PC-3 (cell line): ENCODE results near the gene CDK14. TPM values are rescaled to one million over a fixed set of nuclear protein-coding genes. Genes with fewer than 3 reads are reported as not detected.

Source experiments
- ATAC-seq: fragments of 200-7000 bp; cut with Tn5 transposase; 2 replicates; pipeline ENCODE4 v1.9.1; 2020; ENCODE audit warnings: mild to moderate bottlenecking, moderate library complexity
- BruUV-seq: library from RNA; stranded (reverse); fragments of 400-500 nt; replicated peaks from 2 replicates; lab custom pipeline; 2021; lab: Mats Ljungman, UMichigan
- CTCF ChIA-PET: fragments of 300-600 bp; sonication (Branson Sonifier 250); formaldehyde crosslinking; loops from one replicate; lab custom pipeline; 2022; ENCODE audit warnings: antibody characterized with exemption; lab: Charles Lee
- POLR2A ChIA-PET: fragments of 300-600 bp; sonication (Branson Sonifier 250); formaldehyde crosslinking; loops from one replicate; lab custom pipeline; 2022; ENCODE audit warnings: antibody characterized with exemption; ENCODE audit not compliant: unreplicated experiment; lab: Charles Lee
- DNase-seq: peaks from one replicate; pipeline ENCODE4 v3.0.0-alpha.2; 2015
- H2AFZ ChIP-seq: fragments of 300-600 bp; sonication (generic); 2 replicates; pipeline ENCODE4 v1.6.0; 2016; ENCODE audit warnings: antibody characterized with exemption, low read length
- H3F3A ChIP-seq: fragments of 300-600 bp; sonication (generic); one replicate; pipeline ENCODE4 v1.6.0; 2017; ENCODE audit warnings: antibody characterized with exemption, low read length, control low read depth, mild to moderate bottlenecking; ENCODE audit not compliant: unreplicated experiment
- H3K27ac ChIP-seq: fragments of 300-600 bp; sonication (generic); 2 replicates; pipeline ENCODE4 v1.5.1; 2016; ENCODE audit warnings: mild to moderate bottlenecking, low read length
- H3K27me3 ChIP-seq: fragments of 300-600 bp; sonication (generic); 2 replicates; pipeline ENCODE4 v1.6.1; 2016; ENCODE audit warnings: low read length, mixed read lengths
- H3K36me3 ChIP-seq: fragments of 300-600 bp; sonication (generic); 2 replicates; pipeline ENCODE4 v1.6.1; 2016; ENCODE audit warnings: low read depth, mixed run types, low read length, mixed read lengths
- H3K4me1 ChIP-seq: fragments of 300-600 bp; sonication (generic); 2 replicates; pipeline ENCODE4 v1.5.1; 2016; ENCODE audit warnings: low read length; ENCODE audit not compliant: insufficient read depth
- H3K4me2 ChIP-seq: fragments of 300-600 bp; sonication (generic); 2 replicates; pipeline ENCODE4 v1.6.0; 2016; ENCODE audit warnings: low read length
- H3K4me3 ChIP-seq: fragments of 300-600 bp; sonication (generic); 2 replicates; pipeline ENCODE4 v1.5.1; 2016; ENCODE audit warnings: mild to moderate bottlenecking, low read length, mixed read lengths
- H3K79me2 ChIP-seq: fragments of 300-600 bp; sonication (generic); 2 replicates; pipeline ENCODE4 v1.6.1; 2017; ENCODE audit warnings: low read length, mixed read lengths
- H3K9ac ChIP-seq: fragments of 300-600 bp; sonication (generic); 2 replicates; pipeline ENCODE4 v1.6.0; 2016; ENCODE audit warnings: mild to moderate bottlenecking, low read length
- H3K9me2 ChIP-seq: fragments of 300-600 bp; sonication (generic); replicated peaks from 2 replicates; pipeline ENCODE4 v1.6.1; 2016; ENCODE audit warnings: mixed run types, low read length, mixed read lengths
- H3K9me3 ChIP-seq: fragments of 300-600 bp; sonication (generic); 2 replicates; pipeline ENCODE4 v1.6.1; 2016; ENCODE audit warnings: low read length, mixed read lengths
- H4K20me1 ChIP-seq: fragments of 300-600 bp; sonication (generic); 2 replicates; pipeline ENCODE4 v1.6.1; 2016; ENCODE audit warnings: low read length, mixed read lengths
- CTCF ChIP-seq: fragments of 300-600 bp; sonication (generic); conservative IDR thresholded peaks from 2 replicates; pipeline ENCODE4 v1.5.1; 2017; ENCODE audit warnings: antibody characterized with exemption, low read depth, mild to moderate bottlenecking, low read length
- EZH2 ChIP-seq: fragments of 300-600 bp; sonication (generic); IDR thresholded peaks from one replicate; pipeline ENCODE4 v1.6.1; 2017; ENCODE audit warnings: antibody characterized with exemption, mild to moderate bottlenecking, low read length; ENCODE audit not compliant: unreplicated experiment
- EZH2phosphoT487 ChIP-seq: fragments of 300-600 bp; sonication (generic); IDR thresholded peaks from 2 replicates; pipeline ENCODE4 v1.6.1; 2018; ENCODE audit warnings: mild to moderate bottlenecking, antibody characterized with exemption, low read length, borderline replicate concordance
- intact Hi-C: fragments of 100-400 bp; cut with micrococcal nuclease; formaldehyde crosslinking; loops from 2 replicates; pipeline ENCODE4 v1.9.0; 2023
- total RNA-seq: library from RNA; depleted of rRNA; stranded (reverse); fragments of >200 nt; gene quantifications from 2 replicates; pipeline ENCODE4 v1.2.3, GENCODE V29; 2014

Gene CDK14
- total RNA-seq, 1 experiment from 2014 or later, result 8.2 TPM

- Histone ChIP-seq H3F3A (peaks cover 5% of the 10 kb centered on the region), H3K4me2 (no peak overlapping the region), H3K9me3 (no peaks in the 10 kb centered on the region), H3K4me3 (no peak overlapping the region), H3K36me3 (no peaks in the 10 kb centered on the region), H2AFZ (no peak overlapping the region), H3K9ac (no peak overlapping the region), H3K79me2 (no peaks in the 10 kb centered on the region), H3K27me3 (no peaks in the 10 kb centered on the region), H3K9me2 (no peaks in the 10 kb centered on the region), H3K27ac (no peak overlapping the region), H4K20me1 (no peaks in the 10 kb centered on the region), H3K4me1 (peaks cover 7% of the 10 kb centered on the region)
- no TSS peak for BruUV-seq
- intact Hi-C loops, result no loop called here
- ATAC-seq (no peak), DNase-seq (no peak)
- TF ChIP-seq EZH2phosphoT487, result no peak
- no peak for TF ChIP-seq CTCF
- TF ChIP-seq EZH2, result no peak
- POLR2A ChIA-PET, result no interaction called here
- CTCF ChIA-PET, result no interaction called here
Observed at GRCh38 chr7:90584378-90584777, 11.7 kb upstream of the CDK14 start.

GRCh38 chr7:90586091-90586490 lies 10.0 kb upstream of the CDK14 start:
- POLR2A ChIA-PET, result no interaction called here

More at GRCh38 chr7:90586091-90586490, 10.0 kb upstream of the CDK14 start:
- no peak overlapping the region for H3K9ac ChIP-seq
- no peak for DNase-seq
- no TSS peak for BruUV-seq
- TF ChIP-seq EZH2, result no peak
- no peak for TF ChIP-seq CTCF
- no peak for TF ChIP-seq EZH2phosphoT487
- H3K27me3 ChIP-seq, result no peaks in the 10 kb centered on the region
- no peaks in the 10 kb centered on the region for H3K79me2 ChIP-seq
- H3K4me2 ChIP-seq, result no peak overlapping the region
- H2AFZ ChIP-seq, result no peak overlapping the region
- CTCF ChIA-PET, result no interaction called here
- no peaks in the 10 kb centered on the region for H3F3A ChIP-seq
- intact Hi-C loops, result no loop called here
- H4K20me1 ChIP-seq, result no peaks in the 10 kb centered on the region
- no peak overlapping the region for H3K4me3 ChIP-seq
- no peak for ATAC-seq
- no peaks in the 10 kb centered on the region for H3K9me2 ChIP-seq
- no peak overlapping the region for H3K27ac ChIP-seq
- no peaks in the 10 kb centered on the region for H3K36me3 ChIP-seq
- no peaks in the 10 kb centered on the region for H3K4me1 ChIP-seq
- no peaks in the 10 kb centered on the region for H3K9me3 ChIP-seq
